ENCODE results near the gene SMOC2. TPM values are rescaled to one million over a fixed set of nuclear protein-coding genes. Genes with fewer than 3 reads are reported as not detected.

SMOC2 gene
- total and polyA plus RNA-seq, 2 of the 13 experiments (the other 11 are each of a cell fraction or from before 2014, with no cell fraction given) = not detected

DNA sequence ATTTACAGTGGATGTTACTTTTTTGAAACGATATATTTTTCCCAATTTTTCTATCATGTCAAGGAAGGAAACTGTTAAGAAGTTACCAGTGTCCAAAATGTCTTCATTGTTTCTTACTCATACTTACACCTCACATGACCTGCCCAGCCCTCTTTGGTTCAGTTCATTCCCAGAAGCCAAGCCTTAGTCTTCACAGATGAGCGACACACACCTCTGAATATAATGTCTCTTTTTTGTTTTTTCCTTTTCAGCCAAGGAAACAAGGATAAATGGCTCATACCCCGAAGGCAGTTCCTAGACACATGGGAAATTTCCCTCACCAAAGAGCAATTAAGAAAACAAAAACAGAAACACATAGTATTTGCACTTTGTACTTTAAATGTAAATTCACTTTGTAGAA, 225.2 kb downstream of the SMOC2 start:
- H3K9me3 ChIP-seq (ENCODE audit: low read length) = no peaks in the 10 kb centered on the region
- DNase-seq (ENCODE audit: low spot score) = no peak
- no peak for ATAC-seq
- no peaks in the 10 kb centered on the region for H3K36me3 ChIP-seq (replicated peaks in 1 of 2; ENCODE audit: control insufficient read depth in 1 of 2, insufficient read depth in 2 of 2, low read length in 2 of 2)
- FAIRE-seq = no peak
- POLR2A ChIA-PET = no interaction called here
- in situ Hi-C loops (cut with HindIII; ENCODE audit: extremely low pct_ligation_motif_present, low pct_unique_long_range_greater_than_20kb) (no loop called here), intact Hi-C loops (cut with micrococcal nuclease; ENCODE audit: unreplicated experiment) (no loop called here)
- BruUV-seq (replicated peaks) = no TSS peak
- H2AFZ ChIP-seq (ENCODE audit: low read length) = no peak overlapping the region
- no peaks in the 10 kb centered on the region for H3K79me2 ChIP-seq (ENCODE audit: insufficient read depth, low read length)
- H3K9ac ChIP-seq (ENCODE audit: insufficient read depth, low read depth, low read length) = no peak overlapping the region
- H3K4me2 ChIP-seq (ENCODE audit: low read depth, low read length) = no peak overlapping the region
- no peaks in the 10 kb centered on the region for H3K4me1 ChIP-seq (ENCODE audit: insufficient read depth, low read length)
- TF ChIP-seq RERE (CRISPR knock-in tag; IDR thresholded peaks at IDR 0.05; ENCODE audit: low read depth) (no peak), NFYC (CRISPR knock-in tag; IDR thresholded peaks at IDR 0.05) (no peak), PRPF4 (IDR thresholded peaks at IDR 0.05; ENCODE audit: low read depth, low read length, poor library complexity, severe bottlenecking) (no peak), POGK (CRISPR knock-in tag; conservative IDR thresholded peaks at IDR 0.05) (no peak)
- peaks cover 11 to 40% of the 10 kb centered on the region in 2 experiments for H3K27me3 ChIP-seq (ENCODE audit: control insufficient read depth in 1 of 2, insufficient read depth in 2 of 2, low read length in 2 of 2)
- H3K4me3 ChIP-seq (replicated peaks in 1 of 3; ENCODE audit: insufficient read depth in 1 of 3, low read depth in 2 of 3, low read length in 3 of 3) = no peak overlapping the region
- CTCF ChIA-PET (ENCODE audit: low intra/inter-chr PET ratio, low total read pairs) = no interaction called here
- no peak overlapping the region for H3K27ac ChIP-seq (ENCODE audit: extremely low read length, insufficient read depth, low read length)
- H4K20me1 ChIP-seq (ENCODE audit: insufficient read depth, low read length) = no peaks in the 10 kb centered on the region
- WGBS (ENCODE audit: low lambda C conversion rate) = 2% methylated on average over 3 of the region's 3 CpGs

Measured in HepG2 (cell line).